GM23338 (cell line): ENCODE results near the gene GRAMD1A. TPM values are rescaled to one million over a fixed set of nuclear protein-coding genes. Genes with fewer than 3 reads are reported as not detected.
A peak's percentile ranks its signal among the peaks of the same experiment; 100 is the strongest.

Source experiments
- ATAC-seq: fragments of 200-7000 bp; cut with Tn5 transposase; 3 replicates; pipeline ENCODE4 v1.9.1; 2020
- DNase-seq: peaks from one replicate; pipeline ENCODE4 v3.0.0-alpha.2; 2015; ENCODE audit warnings: low spot score
- H2AFZ ChIP-seq: fragments of 200-600 bp; sonication (generic); 2 replicates; pipeline ENCODE4 v1.8.0; 2016; ENCODE audit warnings: antibody characterized with exemption, mild to moderate bottlenecking, moderate library complexity
- H3F3A ChIP-seq: fragments of 200-600 bp; sonication (generic); replicated peaks from 2 replicates; pipeline ENCODE4 v1.8.0; 2017; ENCODE audit warnings: antibody characterized with exemption, mixed run types, low read depth
- H3K27ac ChIP-seq: fragments of 200-600 bp; sonication (generic); 2 replicates; pipeline ENCODE4 v1.6.1; 2016; ENCODE audit warnings: low read depth
- H3K27me3 ChIP-seq: fragments of 200-600 bp; sonication (generic); 2 replicates; pipeline ENCODE4 v1.8.0; 2016; ENCODE audit warnings: mild to moderate bottlenecking, mixed run types, moderate library complexity; ENCODE audit not compliant: insufficient read depth
- H3K36me3 ChIP-seq: fragments of 200-600 bp; sonication (generic); 2 replicates; pipeline ENCODE4 v1.8.0; 2016; ENCODE audit warnings: mild to moderate bottlenecking; ENCODE audit not compliant: insufficient read depth
- H3K4me1 ChIP-seq: fragments of 200-600 bp; sonication (generic); 2 replicates; pipeline ENCODE4 v1.8.0; 2016; ENCODE audit warnings: mild to moderate bottlenecking, moderate library complexity; ENCODE audit not compliant: insufficient read depth
- H3K4me2 ChIP-seq: fragments of 200-600 bp; sonication (generic); 2 replicates; pipeline ENCODE4 v1.7.1; 2017; ENCODE audit warnings: mixed run types
- H3K4me3 ChIP-seq: fragments of 200-600 bp; sonication (generic); 2 replicates; pipeline ENCODE4 v1.6.1; 2016; ENCODE audit warnings: mixed run types
- H3K79me2 ChIP-seq: fragments of 200-600 bp; sonication (generic); replicated peaks from 2 replicates; pipeline ENCODE4 v1.8.0; 2017; ENCODE audit warnings: mild to moderate bottlenecking; ENCODE audit not compliant: insufficient read depth
- H3K9me2 ChIP-seq: fragments of 200-600 bp; sonication (generic); 2 replicates; pipeline ENCODE4 v1.8.0; 2017; ENCODE audit not compliant: insufficient read depth
- H4K20me1 ChIP-seq: fragments of 200-600 bp; sonication (generic); replicated peaks from 2 replicates; pipeline ENCODE4 v1.8.0; 2017; ENCODE audit warnings: mild to moderate bottlenecking; ENCODE audit not compliant: insufficient read depth
- H3K27ac Mint-ChIP-seq: 2 replicates; pipeline ENCODE4 v1.8.0; 2020; ENCODE audit warnings: inconsistent platforms, mild to moderate bottlenecking, moderate library complexity, mixed read lengths
- H3K27me3 Mint-ChIP-seq: 3 replicates; pipeline ENCODE4 v1.8.0; 2022; ENCODE audit warnings: low read depth, mild to moderate bottlenecking, moderate library complexity, mixed read lengths, inconsistent platforms; ENCODE audit not compliant: insufficient read depth, poor library complexity
- H3K36me3 Mint-ChIP-seq: 3 replicates; pipeline ENCODE4 v1.8.0; 2021; ENCODE audit warnings: low read depth, mild to moderate bottlenecking, inconsistent platforms, moderate library complexity, mixed read lengths
- H3K4me1 Mint-ChIP-seq: 3 replicates; pipeline ENCODE4 v1.8.0; 2020; ENCODE audit warnings: mild to moderate bottlenecking, inconsistent platforms, mixed read lengths
- H3K4me3 Mint-ChIP-seq: 3 replicates; pipeline ENCODE4 v1.8.0; 2021; ENCODE audit warnings: moderate library complexity, mild to moderate bottlenecking, inconsistent platforms, mixed read lengths
- H3K9me3 Mint-ChIP-seq: 3 replicates; pipeline ENCODE4 v1.8.0; 2020; ENCODE audit warnings: moderate library complexity, mild to moderate bottlenecking, inconsistent platforms, mixed read lengths
- CREB1 ChIP-seq: fragments of 250-450 bp; sonication (Bioruptor Pico); IDR thresholded peaks from 2 replicates; pipeline ENCODE4 v1.5.0; 2020; ENCODE audit warnings: low read depth, mild to moderate bottlenecking, moderate library complexity
- CTCF ChIP-seq, 2 experiments: fragments of 200-600 bp in 1 of 2; sonication (generic) in 1 of 2; conservative IDR thresholded peaks; 2 replicates each; pipeline versions ENCODE4 v1.5.1 to v1.6.1; 2016 to 2017; ENCODE audit warnings: antibody characterized with exemption in 2 of 2, low read depth in 2 of 2, mild to moderate bottlenecking in 2 of 2, moderate library complexity in 1 of 2
- EZH2 ChIP-seq: fragments of 200-600 bp; sonication (generic); IDR thresholded peaks from one replicate; pipeline ENCODE4 v1.8.0; 2017; ENCODE audit warnings: antibody characterized with exemption, mild to moderate bottlenecking, low read depth; ENCODE audit not compliant: unreplicated experiment
- JUNB ChIP-seq: IDR thresholded peaks from one replicate; pipeline ENCODE4 v1.6.1; 2016; ENCODE audit warnings: antibody characterized with exemption; ENCODE audit not compliant: unreplicated experiment
- NANOG ChIP-seq: IDR thresholded peaks from 2 replicates; pipeline ENCODE4 v1.6.1; 2016; ENCODE audit warnings: antibody characterized with exemption, borderline replicate concordance
- POLR2AphosphoS5 ChIP-seq: IDR thresholded peaks from 2 replicates; pipeline ENCODE4 v1.6.1; 2016; ENCODE audit warnings: antibody characterized with exemption, low read depth
- REST ChIP-seq: IDR thresholded peaks from one replicate; pipeline ENCODE4 v1.6.1; 2018; ENCODE audit warnings: antibody characterized with exemption; ENCODE audit not compliant: unreplicated experiment
- STAT1 ChIP-seq: IDR thresholded peaks from one replicate; pipeline ENCODE4 v1.6.1; 2016; ENCODE audit warnings: antibody characterized with exemption; ENCODE audit not compliant: unreplicated experiment
- ZNF114 ChIP-seq: fragments of 250-450 bp; sonication (Bioruptor Pico); IDR thresholded peaks from 2 replicates; pipeline ENCODE4 v1.5.0; 2020; ENCODE audit warnings: mild to moderate bottlenecking, moderate library complexity
- ZNF331 ChIP-seq: fragments of 250-450 bp; sonication (Bioruptor Pico); IDR thresholded peaks from 2 replicates; pipeline ENCODE4 v1.5.0; 2020; ENCODE audit warnings: low read depth, mild to moderate bottlenecking, moderate library complexity
- polyA plus RNA-seq: library from polyadenylated mRNA; unstranded; fragments of >200 nt; fragmentation: Nextera tagmentation; extraction: Ambion mirVana; gene quantifications from 2 replicates; pipeline ENCODE4 v1.2.1, GENCODE V29; 2016
- total RNA-seq: library from RNA; depleted of rRNA; stranded (reverse); fragments of >200 nt; shearing (Covaris generic); gene quantifications from 2 replicates; pipeline ENCODE4 v1.2.3, GENCODE V29; 2014
- TF ChIP-seq, protein P1 (sequence below): IDR thresholded peaks from 2 replicates; pipeline ENCODE4 v1.6.1; 2016; ENCODE audit warnings: antibody characterized with exemption

Gene GRAMD1A
- total and polyA plus RNA-seq, 2 experiments from 2014 or later, result 122 to 174 TPM

GRCh38 chr19:35013041-35013819 lies 13.1 kb downstream of the GRAMD1A start:
- H3K36me3 ChIP-seq, result peaks cover 69% of the 10 kb centered on the region
- peaks cover 22% of the 10 kb centered on the region for H3K27me3 Mint-ChIP-seq
- no peak overlapping the region for H3K4me3 ChIP-seq
- peak; percentile 87 for DNase-seq
- no peaks in the 10 kb centered on the region for H3K4me1 ChIP-seq
- H3K9me2 ChIP-seq, result no peaks in the 10 kb centered on the region
- H3K4me1 Mint-ChIP-seq, result peaks cover 4% of the 10 kb centered on the region; the same call in 1 of the 3 replicates
- H3K27me3 ChIP-seq, result no peaks in the 10 kb centered on the region
- H2AFZ ChIP-seq, result no peak overlapping the region
- no peaks in the 10 kb centered on the region; the same call in 2 of the 3 replicates for H3K9me3 Mint-ChIP-seq
- peaks cover 6% of the 10 kb centered on the region for H3K79me2 ChIP-seq
- peak; percentile 94 for ATAC-seq
- peaks cover 33% of the 10 kb centered on the region for H3F3A ChIP-seq
- H3K36me3 Mint-ChIP-seq, result peaks cover 95% of the 10 kb centered on the region
- no peak overlapping the region; the same call in 1 of the 2 replicates for H3K27ac Mint-ChIP-seq
- peak overlapping the region; percentile 45; the same call in 1 of the 2 replicates for H3K27ac ChIP-seq
- no peak for TF ChIP-seq CREB1 (CRISPR knock-in tag)
- TF ChIP-seq CTCF (conservative IDR thresholded peaks at IDR 0.05; ENCODE audit: low read depth in 2 of 2), result peak; percentile 92 to 95
- peak; percentile 52; the same call in 1 of the 2 replicates for TF ChIP-seq POLR2AphosphoS5
- no peak for TF ChIP-seq JUNB
- H3K4me3 Mint-ChIP-seq, result no peak overlapping the region; the same call in 2 of the 3 replicates
- no peak overlapping the region for H3K4me2 ChIP-seq
- peaks cover 21% of the 10 kb centered on the region for H4K20me1 ChIP-seq

GRCh38 chr19:35013820-35014754 lies 14.0 kb downstream of the GRAMD1A start:
- Histone ChIP-seq H3K27ac (no peak overlapping the region), H3K27me3 (no peaks in the 10 kb centered on the region), H3K4me1 (no peaks in the 10 kb centered on the region), H3K4me3 (no peak overlapping the region), H3F3A (peaks cover 27% of the 10 kb centered on the region), H2AFZ (no peak overlapping the region), H3K36me3 (peaks cover 78% of the 10 kb centered on the region), H3K9me2 (no peaks in the 10 kb centered on the region), H4K20me1 (peaks cover 21% of the 10 kb centered on the region), H3K4me2 (no peak overlapping the region), H3K79me2 (no peaks in the 10 kb centered on the region)
- DNase-seq (no peak), ATAC-seq (no peak)
- Mint-ChIP-seq H3K36me3 (peaks cover 94% of the 10 kb centered on the region), H3K4me1 (peaks cover 4% of the 10 kb centered on the region; the same call in 1 of the 3 replicates), H3K27me3 (peaks cover 22% of the 10 kb centered on the region), H3K27ac (no peak overlapping the region), H3K4me3 (no peak overlapping the region), H3K9me3 (no peaks in the 10 kb centered on the region; the same call in 2 of the 3 replicates)
- TF ChIP-seq REST (no peak), NANOG (no peak), ZNF331 (no peak), CTCF (conservative IDR thresholded peaks at IDR 0.05; ENCODE audit: low read depth in 2 of 2) (no peak), EZH2 (no peak), STAT1 (no peak), JUNB (no peak), CREB1 (CRISPR knock-in tag) (no peak), ZNF114 (CRISPR knock-in tag) (no peak)
- TF ChIP-seq, protein P1, sequence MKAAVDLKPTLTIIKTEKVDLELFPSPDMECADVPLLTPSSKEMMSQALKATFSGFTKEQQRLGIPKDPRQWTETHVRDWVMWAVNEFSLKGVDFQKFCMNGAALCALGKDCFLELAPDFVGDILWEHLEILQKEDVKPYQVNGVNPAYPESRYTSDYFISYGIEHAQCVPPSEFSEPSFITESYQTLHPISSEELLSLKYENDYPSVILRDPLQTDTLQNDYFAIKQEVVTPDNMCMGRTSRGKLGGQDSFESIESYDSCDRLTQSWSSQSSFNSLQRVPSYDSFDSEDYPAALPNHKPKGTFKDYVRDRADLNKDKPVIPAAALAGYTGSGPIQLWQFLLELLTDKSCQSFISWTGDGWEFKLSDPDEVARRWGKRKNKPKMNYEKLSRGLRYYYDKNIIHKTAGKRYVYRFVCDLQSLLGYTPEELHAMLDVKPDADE, result no peak
